GM21576 (cell line): ENCODE measurements around the gene DDOST.

Experiments used
- ATAC-seq: cut with Tn5 transposase; IDR thresholded peaks from one replicate; pipeline ENCODE4 v1.9.1; 2021; ENCODE audit warnings: mild to moderate bottlenecking, moderate library complexity; ENCODE audit not compliant: unreplicated experiment

Gene DDOST

GRCh38 chr1:20661207-20662109 is at the start of gene DDOST:
Gene DDOST (minus strand): TSS chr1:20661369. CDS start chr1:20661350, 19 bp downstream.
- ATAC-seq, result peak; percentile 94

DNA sequence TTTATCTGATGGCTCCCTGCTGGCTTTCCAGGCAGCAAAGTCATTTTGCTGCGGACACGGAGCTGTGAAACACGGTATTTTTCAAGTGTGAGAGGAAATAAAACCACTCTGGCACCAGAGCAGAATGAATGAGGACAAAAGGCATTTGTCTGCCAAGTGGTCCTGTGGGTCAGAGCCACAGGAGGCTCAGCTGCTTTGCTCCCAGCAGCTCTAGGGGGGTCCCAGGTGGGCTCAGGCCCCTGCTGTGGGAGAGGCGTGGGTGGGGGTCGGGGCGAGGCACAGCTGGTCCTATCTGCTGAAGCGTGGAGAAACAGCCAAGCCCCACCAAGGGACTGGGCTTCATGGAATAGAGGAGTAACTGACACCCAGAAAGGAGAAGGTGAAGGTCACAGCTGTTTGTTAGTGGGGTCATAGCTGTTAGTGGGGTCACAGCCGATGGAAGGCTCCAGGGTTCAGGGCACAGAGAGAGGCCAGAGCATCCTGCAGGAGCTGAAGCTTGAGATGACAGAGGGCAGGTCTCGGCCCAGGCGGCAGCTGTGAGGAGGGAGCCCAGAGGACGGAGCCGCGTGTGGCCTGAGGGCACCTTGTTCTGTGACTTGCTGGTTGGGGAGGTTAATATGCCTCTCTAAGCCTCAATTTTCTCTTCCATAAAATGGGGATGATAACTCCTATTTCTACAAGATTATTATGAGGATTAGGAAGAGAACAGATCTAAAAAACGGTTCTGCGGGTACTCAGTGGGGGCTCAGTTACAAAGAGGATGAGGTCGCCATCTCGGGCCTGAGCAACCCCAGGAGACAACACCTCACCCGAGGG is 49.5 kb upstream of the DDOST start:
- no peak for ATAC-seq

DNA sequence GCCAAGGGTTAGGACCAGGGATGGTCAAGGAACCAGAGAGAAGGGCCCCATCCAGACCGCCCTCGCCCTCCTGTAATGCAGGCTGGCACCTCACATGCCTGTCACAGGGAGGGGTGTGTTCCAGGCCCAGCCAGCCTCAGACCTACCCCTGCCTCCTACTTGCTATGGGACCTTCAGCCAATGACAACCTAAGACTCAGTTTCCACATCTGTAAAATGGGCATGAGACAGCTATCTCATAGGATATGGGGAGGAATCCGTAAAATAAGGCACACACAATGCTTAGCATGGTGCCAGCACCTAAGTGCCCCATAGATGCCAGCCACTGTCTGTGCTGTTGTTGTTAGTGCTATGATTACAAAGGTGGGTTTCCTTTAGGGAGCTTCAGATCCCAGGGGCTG is 48.7 kb upstream of the DDOST start:
- ATAC-seq, result no peak

GRCh38 chr1:20708891-20709290 is 47.7 kb upstream of the DDOST start:
- no peak for ATAC-seq

GRCh38 chr1:20708057-20708456 is 46.9 kb upstream of the DDOST start:
- no peak for ATAC-seq

- no peak for ATAC-seq
Measured at GRCh38 chr1:20706841-20707240, 45.7 kb upstream of the DDOST start.

GRCh38 chr1:20705203-20705755 is 44.1 kb upstream of the DDOST start:
- no peak for ATAC-seq

DNA sequence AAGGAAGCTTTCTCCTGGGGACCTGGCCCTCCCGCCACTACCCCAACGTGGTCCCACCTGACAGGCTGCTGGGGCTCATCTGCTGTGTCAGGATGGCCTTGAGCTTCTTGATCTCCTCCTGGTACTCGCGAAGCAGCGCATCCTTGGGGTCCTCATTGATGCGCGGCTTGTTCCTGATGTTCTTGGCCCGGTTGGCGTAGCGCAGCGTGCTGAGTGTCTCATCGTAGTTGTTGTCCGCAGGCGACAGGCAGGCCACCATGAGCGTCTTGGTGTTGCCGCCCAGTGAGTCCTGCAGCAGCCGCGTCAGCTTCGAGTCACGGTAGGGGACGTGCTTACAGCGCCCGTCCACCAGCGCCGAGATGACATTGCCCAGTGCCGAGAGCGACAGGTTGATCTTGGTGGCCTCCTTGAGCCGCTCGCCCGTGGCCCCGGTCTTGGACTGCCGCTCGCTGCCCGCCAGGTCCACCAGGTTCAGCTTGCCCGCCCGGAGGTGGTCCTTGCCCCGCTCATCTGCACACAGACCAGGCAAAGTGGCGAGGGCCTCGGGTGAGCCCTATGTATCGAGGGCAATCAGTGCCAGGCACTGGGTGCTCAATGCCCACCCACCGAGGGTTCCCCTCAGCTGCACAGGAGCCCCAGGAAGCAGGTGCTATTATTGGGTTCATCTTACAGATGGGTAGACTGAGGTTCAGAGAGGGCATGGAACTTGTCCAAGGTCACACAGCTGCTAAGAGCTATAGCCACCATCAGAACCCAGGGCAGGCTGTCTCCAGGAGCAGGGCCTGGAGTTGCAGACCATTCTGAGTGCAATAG is 43.4 kb upstream of the DDOST start:
- ATAC-seq, result no peak

DNA sequence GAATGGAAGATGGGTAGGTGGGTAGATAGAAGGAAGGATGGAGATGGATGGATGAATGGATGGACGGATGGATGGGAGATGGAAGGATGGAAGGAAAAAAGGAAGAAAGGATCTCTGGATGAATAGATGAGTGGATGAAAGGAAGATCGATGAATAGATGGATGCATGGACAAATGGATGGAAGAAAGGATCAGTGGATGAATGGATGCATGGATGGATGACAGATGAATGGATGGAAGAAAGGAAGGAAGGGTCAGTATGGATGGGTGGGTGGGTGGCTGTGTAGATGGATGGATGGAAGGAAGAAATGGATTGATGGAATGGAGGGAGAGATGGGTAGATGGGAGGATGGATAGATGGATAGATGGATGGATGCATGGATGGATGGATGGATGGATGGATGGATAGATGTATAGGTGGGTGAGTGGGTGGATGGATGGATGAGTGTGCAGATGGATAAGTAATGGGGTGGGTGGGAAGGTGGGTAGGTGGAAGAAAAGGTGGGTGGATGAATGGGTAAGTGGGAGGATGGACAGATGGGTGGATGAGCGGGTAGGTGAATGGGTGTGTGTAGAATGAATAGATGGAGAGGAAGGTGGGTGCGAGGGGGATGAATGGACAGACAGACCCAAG is 42.1 kb upstream of the DDOST start:
- ATAC-seq, result no peak

DNA sequence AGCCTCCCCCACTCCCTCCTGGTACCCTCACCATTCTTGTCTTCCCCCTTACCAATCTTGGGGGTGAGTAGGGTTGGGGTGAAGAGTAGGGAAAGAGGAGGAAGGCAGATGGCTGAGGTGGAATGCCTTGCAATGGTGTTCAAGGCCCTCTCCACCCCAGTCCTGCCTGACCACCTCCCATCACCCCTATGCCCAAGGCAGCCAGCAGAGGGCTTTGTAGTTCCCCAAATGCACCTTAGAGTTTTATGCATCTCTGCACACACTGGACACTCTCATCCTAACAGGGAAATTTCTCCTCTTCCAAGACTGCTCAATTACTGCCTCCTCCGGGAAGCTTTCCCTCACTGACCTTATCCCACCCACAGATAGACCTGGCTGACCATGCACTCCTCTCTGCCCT is 41.2 kb upstream of the DDOST start:
- ATAC-seq, result no peak

DNA sequence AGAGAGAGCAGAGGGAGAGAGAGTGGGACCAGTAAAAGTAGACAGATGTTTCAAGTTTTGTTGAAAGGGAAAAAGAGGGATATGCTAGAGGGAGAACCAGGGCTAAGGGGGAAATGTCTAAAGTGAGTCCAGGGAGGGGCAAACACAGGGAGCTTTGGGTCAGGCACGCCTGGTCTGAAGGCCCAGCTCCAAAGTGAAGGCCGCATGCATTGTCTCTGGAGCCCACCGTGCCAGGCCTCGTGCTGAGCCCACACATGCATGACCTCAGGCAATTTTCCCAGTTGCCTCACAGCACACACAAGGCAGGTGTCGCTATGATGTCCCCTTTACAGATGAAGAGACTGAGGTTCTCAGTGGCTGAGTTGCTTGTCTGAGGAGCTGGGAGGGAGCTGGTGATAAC is 40.7 kb upstream of the DDOST start:
- ATAC-seq, result no peak

- no peak for ATAC-seq
Measured at GRCh38 chr1:20701446-20701845, 40.3 kb upstream of the DDOST start.

DNA sequence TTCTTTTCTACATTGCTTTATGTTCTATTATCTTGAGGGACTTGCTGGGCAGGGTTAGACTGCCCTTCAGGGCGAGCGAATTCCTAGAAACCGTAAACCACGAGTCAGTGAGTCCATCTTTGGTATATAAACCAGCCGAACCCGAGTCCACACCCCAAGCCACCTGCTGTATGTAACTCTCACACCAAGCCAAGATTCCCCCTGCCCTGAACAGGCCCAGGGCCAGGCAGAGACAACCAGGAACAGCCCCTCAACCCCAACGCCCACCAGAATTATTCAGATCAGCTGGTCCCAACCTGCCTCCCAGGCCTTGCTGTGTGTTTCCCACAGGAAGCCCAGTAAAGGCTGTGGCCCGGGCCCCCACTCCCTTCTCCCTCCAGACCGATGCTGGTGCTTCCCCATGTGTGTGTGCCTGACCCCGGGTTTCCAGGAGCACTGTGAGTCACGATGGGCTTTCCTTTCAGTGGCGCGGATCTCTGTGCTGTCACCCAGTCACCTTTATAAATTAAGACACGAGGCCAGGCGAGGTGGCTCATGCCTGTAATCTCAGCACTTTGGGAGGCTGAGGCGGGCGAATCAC is 39.6 kb upstream of the DDOST start:
- ATAC-seq, result no peak

DNA sequence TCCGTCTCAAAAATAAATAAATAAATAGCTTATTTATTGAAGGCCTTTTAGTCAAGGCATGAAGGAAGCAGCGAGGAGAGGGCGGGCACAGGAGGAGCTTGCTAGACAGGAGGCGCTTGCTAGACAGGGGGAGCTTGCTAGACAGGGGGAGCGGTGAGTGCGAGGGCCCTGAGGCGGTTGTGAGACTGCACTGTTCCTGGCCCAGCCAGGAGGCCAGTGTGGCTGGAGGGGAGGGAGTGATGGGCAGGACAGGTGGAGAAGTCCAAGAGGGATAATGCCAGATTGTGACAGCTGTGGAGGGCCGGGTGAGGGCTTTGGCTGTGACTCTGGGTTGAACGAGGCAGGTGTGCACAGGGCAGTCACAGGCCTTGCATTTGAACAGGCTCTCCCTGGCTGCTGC is 38.4 kb upstream of the DDOST start:
- ATAC-seq, result no peak

GRCh38 chr1:20698195-20698910 is 37.2 kb upstream of the DDOST start:
- no peak for ATAC-seq

- no peak for ATAC-seq
Measured at GRCh38 chr1:20697563-20697962, 36.4 kb upstream of the DDOST start.

GRCh38 chr1:20696397-20697333 is 35.5 kb upstream of the DDOST start:
- no peak for ATAC-seq

DNA sequence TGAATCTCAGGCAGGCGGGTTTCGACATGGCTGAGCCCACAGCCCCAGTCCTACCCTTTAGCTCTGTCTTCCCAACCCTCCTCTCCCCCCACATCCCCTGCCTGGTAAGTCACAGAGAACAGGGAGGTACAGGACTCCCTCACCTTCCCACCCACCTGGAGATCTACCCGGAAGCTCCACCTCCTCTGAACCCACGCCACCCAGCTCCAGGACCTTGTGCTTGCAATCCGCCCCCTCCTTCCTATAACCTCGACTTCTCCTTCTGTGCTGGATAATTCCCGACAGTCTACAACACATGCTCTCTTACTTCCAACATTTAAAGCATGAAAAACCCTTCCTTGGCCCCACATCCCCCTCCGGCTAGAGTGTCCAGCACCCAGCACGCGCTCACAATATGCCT is 34.3 kb upstream of the DDOST start:
- ATAC-seq, result no peak
